HEK293 (cell line): ENCODE results near the gene STX18.

Experiments used
- ZNF24 ChIP-seq: fragments of 450-650 bp; formaldehyde crosslinking; IDR thresholded peaks from 2 replicates; pipeline ENCODE4 v1.5.1; 2016; ENCODE audit warnings: missing biosample characterization, missing genetic modification characterization
- ZNF521 ChIP-seq: fragments of 450-650 bp; formaldehyde crosslinking; IDR thresholded peaks from 2 replicates; pipeline ENCODE4 v1.5.1; 2017; ENCODE audit warnings: missing biosample characterization, mild to moderate bottlenecking, missing genetic modification characterization
- ZNF776 ChIP-seq: fragments of 450-650 bp; formaldehyde crosslinking; IDR thresholded peaks from 2 replicates; pipeline ENCODE4 v1.5.0; 2017; ENCODE audit warnings: missing biosample characterization, missing genetic modification characterization, borderline replicate concordance
- TF ChIP-seq, protein P1 (sequence below): fragments of 450-650 bp; formaldehyde crosslinking; IDR thresholded peaks from 2 replicates; pipeline ENCODE4 v1.5.1; 2016; ENCODE audit warnings: missing biosample characterization, missing genetic modification characterization, low read depth
- TF ChIP-seq, protein P2 (sequence below): fragments of 450-650 bp; formaldehyde crosslinking; IDR thresholded peaks from 2 replicates; pipeline ENCODE4 v1.5.1; 2016; ENCODE audit warnings: missing biosample characterization, missing genetic modification characterization

GRCh38 chr4:4420421-4420820, 121.4 kb downstream of the STX18 start:
- TF ChIP-seq, protein P1, sequence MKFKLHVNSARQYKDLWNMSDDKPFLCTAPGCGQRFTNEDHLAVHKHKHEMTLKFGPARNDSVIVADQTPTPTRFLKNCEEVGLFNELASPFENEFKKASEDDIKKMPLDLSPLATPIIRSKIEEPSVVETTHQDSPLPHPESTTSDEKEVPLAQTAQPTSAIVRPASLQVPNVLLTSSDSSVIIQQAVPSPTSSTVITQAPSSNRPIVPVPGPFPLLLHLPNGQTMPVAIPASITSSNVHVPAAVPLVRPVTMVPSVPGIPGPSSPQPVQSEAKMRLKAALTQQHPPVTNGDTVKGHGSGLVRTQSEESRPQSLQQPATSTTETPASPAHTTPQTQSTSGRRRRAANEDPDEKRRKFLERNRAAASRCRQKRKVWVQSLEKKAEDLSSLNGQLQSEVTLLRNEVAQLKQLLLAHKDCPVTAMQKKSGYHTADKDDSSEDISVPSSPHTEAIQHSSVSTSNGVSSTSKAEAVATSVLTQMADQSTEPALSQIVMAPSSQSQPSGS: no peak
- TF ChIP-seq, protein P2, sequence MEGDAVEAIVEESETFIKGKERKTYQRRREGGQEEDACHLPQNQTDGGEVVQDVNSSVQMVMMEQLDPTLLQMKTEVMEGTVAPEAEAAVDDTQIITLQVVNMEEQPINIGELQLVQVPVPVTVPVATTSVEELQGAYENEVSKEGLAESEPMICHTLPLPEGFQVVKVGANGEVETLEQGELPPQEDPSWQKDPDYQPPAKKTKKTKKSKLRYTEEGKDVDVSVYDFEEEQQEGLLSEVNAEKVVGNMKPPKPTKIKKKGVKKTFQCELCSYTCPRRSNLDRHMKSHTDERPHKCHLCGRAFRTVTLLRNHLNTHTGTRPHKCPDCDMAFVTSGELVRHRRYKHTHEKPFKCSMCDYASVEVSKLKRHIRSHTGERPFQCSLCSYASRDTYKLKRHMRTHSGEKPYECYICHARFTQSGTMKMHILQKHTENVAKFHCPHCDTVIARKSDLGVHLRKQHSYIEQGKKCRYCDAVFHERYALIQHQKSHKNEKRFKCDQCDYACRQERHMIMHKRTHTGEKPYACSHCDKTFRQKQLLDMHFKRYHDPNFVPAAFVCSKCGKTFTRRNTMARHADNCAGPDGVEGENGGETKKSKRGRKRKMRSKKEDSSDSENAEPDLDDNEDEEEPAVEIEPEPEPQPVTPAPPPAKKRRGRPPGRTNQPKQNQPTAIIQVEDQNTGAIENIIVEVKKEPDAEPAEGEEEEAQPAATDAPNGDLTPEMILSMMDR (tag by site-specific recombination): no peak
- no peak for TF ChIP-seq ZNF521
- no peak for TF ChIP-seq ZNF24 (tag by site-specific recombination)
- TF ChIP-seq ZNF776 (tag by site-specific recombination): no peak
